WTC11 (cell line): ENCODE results near the gene C10orf90. TPM values are rescaled to one million over a fixed set of nuclear protein-coding genes. Genes with fewer than 3 reads are reported as not detected.

Experiments used
- ATAC-seq: fragments of 200-7000 bp; cut with Tn5 transposase; 2 replicates; pipeline ENCODE4 v1.10.0; 2021; ENCODE audit warnings: mild to moderate bottlenecking, moderate library complexity
- CTCF ChIA-PET: fragments of 300-600 bp; sonication (Branson Sonifier 250); formaldehyde crosslinking; loops from one replicate; lab custom pipeline; 2021; ENCODE audit warnings: antibody characterized with exemption; lab: Charles Lee
- POLR2A ChIA-PET: fragments of 350-600 bp; sonication (Branson Sonifier 250); formaldehyde crosslinking; loops from one replicate; lab custom pipeline; 2021; ENCODE audit warnings: antibody characterized with exemption; lab: Charles Lee
- DNase-seq: peaks from one replicate; pipeline ENCODE4 v3.0.0; 2021; ENCODE audit warnings: low spot score
- H3K27ac Mint-ChIP-seq: 2 replicates; pipeline ENCODE4 v1.8.0; 2021; ENCODE audit warnings: mixed read lengths
- H3K27me3 Mint-ChIP-seq: 2 replicates; pipeline ENCODE4 v1.8.0; 2021; ENCODE audit warnings: low read depth, mild to moderate bottlenecking, moderate library complexity, mixed read lengths
- H3K36me3 Mint-ChIP-seq: 2 replicates; pipeline ENCODE4 v1.8.0; 2021; ENCODE audit warnings: mixed read lengths
- H3K4me1 Mint-ChIP-seq: 2 replicates; pipeline ENCODE4 v1.8.0; 2022; ENCODE audit warnings: mixed read lengths
- H3K4me3 Mint-ChIP-seq: 2 replicates; pipeline ENCODE4 v1.8.0; 2021; ENCODE audit warnings: mild to moderate bottlenecking, moderate library complexity, mixed read lengths
- H3K9me3 Mint-ChIP-seq: 2 replicates; pipeline ENCODE4 v1.8.0; 2021; ENCODE audit warnings: mixed read lengths
- EMX1 ChIP-seq: fragments of 250-450 bp; sonication (Bioruptor Pico); IDR thresholded peaks from 2 replicates; pipeline ENCODE4 v1.8.0; 2021; ENCODE audit warnings: mild to moderate bottlenecking
- FOXP1 ChIP-seq: sonication (generic); formaldehyde crosslinking; IDR thresholded peaks from 2 replicates; pipeline ENCODE4 v1.8.0; 2022; ENCODE audit warnings: missing genetic modification reagents, mild to moderate bottlenecking, moderate library complexity, borderline replicate concordance
- KAT7 ChIP-seq: sonication (generic); formaldehyde crosslinking; IDR thresholded peaks from 2 replicates; pipeline ENCODE4 v1.8.1; 2023; ENCODE audit warnings: missing genetic modification reagents, mild to moderate bottlenecking, borderline replicate concordance
- OVOL2 ChIP-seq: fragments of 250-450 bp; sonication (Bioruptor Pico); IDR thresholded peaks from 2 replicates; pipeline ENCODE4 v1.9.0; 2021; ENCODE audit warnings: mild to moderate bottlenecking, borderline replicate concordance
- TEAD1 ChIP-seq: sonication (generic); formaldehyde crosslinking; IDR thresholded peaks from 2 replicates; pipeline ENCODE4 v1.8.0; 2022; ENCODE audit warnings: mild to moderate bottlenecking, missing genetic modification reagents
- ZNF121 ChIP-seq: sonication (generic); formaldehyde crosslinking; IDR thresholded peaks from 2 replicates; pipeline ENCODE4 v1.8.0; 2023; ENCODE audit warnings: missing genetic modification reagents
- ZNF138 ChIP-seq: sonication (generic); formaldehyde crosslinking; conservative IDR thresholded peaks from 2 replicates; pipeline ENCODE4 v1.8.1; 2022; ENCODE audit warnings: mild to moderate bottlenecking, moderate library complexity, missing genetic modification reagents
- ZNF263 ChIP-seq: sonication (generic); formaldehyde crosslinking; IDR thresholded peaks from 2 replicates; pipeline ENCODE4 v1.8.1; 2022; ENCODE audit warnings: low read depth, mild to moderate bottlenecking, moderate library complexity, missing genetic modification reagents
- ZNF416 ChIP-seq: fragments of 250-450 bp; sonication (Bioruptor Pico); IDR thresholded peaks from 2 replicates; pipeline ENCODE4 v1.9.0; 2021; ENCODE audit warnings: mild to moderate bottlenecking, inconsistent platforms
- ZNF671 ChIP-seq: fragments of 250-450 bp; sonication (Bioruptor Pico); IDR thresholded peaks from 2 replicates; pipeline ENCODE4 v1.8.0; 2021; ENCODE audit warnings: mild to moderate bottlenecking
- total RNA-seq: library from RNA; stranded (reverse); gene quantifications from 3 replicates; pipeline ENCODE4 v1.2.3, GENCODE V29; 2021
- TF ChIP-seq, protein P1 (sequence below): sonication (generic); formaldehyde crosslinking; IDR thresholded peaks from 2 replicates; pipeline ENCODE4 v1.8.1; 2022; ENCODE audit warnings: low read depth, missing genetic modification reagents, borderline replicate concordance
- TF ChIP-seq, protein P2 (sequence below): sonication (generic); formaldehyde crosslinking; IDR thresholded peaks from 2 replicates; pipeline ENCODE4 v1.8.0; 2023; ENCODE audit warnings: missing genetic modification reagents
- TF ChIP-seq, protein P3 (sequence below): fragments of 250-450 bp; sonication (Bioruptor Pico); IDR thresholded peaks from 2 replicates; pipeline ENCODE4 v1.8.0; 2021; ENCODE audit warnings: mild to moderate bottlenecking
- TF ChIP-seq, protein P4 (sequence below): fragments of 250-450 bp; sonication (Bioruptor Pico); IDR thresholded peaks from 2 replicates; pipeline ENCODE4 v2.1.2; 2022; ENCODE audit warnings: mild to moderate bottlenecking, moderate library complexity
- TF ChIP-seq, protein P5 (sequence below): sonication (generic); formaldehyde crosslinking; IDR thresholded peaks from 2 replicates; pipeline ENCODE4 v1.8.1; 2023; ENCODE audit warnings: mild to moderate bottlenecking, moderate library complexity, missing genetic modification reagents

C10orf90 gene
- total RNA-seq, 1 experiment from 2014 or later: 0.85 TPM

GRCh38 chr10:126527645-126528314, 142.7 kb downstream of the C10orf90 start (continued):
- TF ChIP-seq, protein P1, sequence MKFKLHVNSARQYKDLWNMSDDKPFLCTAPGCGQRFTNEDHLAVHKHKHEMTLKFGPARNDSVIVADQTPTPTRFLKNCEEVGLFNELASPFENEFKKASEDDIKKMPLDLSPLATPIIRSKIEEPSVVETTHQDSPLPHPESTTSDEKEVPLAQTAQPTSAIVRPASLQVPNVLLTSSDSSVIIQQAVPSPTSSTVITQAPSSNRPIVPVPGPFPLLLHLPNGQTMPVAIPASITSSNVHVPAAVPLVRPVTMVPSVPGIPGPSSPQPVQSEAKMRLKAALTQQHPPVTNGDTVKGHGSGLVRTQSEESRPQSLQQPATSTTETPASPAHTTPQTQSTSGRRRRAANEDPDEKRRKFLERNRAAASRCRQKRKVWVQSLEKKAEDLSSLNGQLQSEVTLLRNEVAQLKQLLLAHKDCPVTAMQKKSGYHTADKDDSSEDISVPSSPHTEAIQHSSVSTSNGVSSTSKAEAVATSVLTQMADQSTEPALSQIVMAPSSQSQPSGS (CRISPR knock-in tag): no peak
- TF ChIP-seq OVOL2: no peak
- no peak for TF ChIP-seq KAT7 (CRISPR knock-in tag)
- no peak for TF ChIP-seq FOXP1 (CRISPR knock-in tag)
- no peak for TF ChIP-seq ZNF121 (CRISPR knock-in tag)
- no peak for TF ChIP-seq ZNF416 (CRISPR knock-in tag)
- TF ChIP-seq, all 79 proteins: peak for 0

- H3K27me3 Mint-ChIP-seq: no peaks in the 10 kb centered on the region
- peaks cover 10% of the 10 kb centered on the region for H3K4me1 Mint-ChIP-seq
- H3K4me3 Mint-ChIP-seq: no peak overlapping the region
- H3K27ac Mint-ChIP-seq: no peak overlapping the region
- ChIA-PET CTCF (interaction anchor here (1.0 kb wide), 1 partner anchor 74 kb away, joined by 3 read pairs; no protein-coding TSS in a partner anchor), POLR2A (no interaction called here)
- TF ChIP-seq, protein P2, sequence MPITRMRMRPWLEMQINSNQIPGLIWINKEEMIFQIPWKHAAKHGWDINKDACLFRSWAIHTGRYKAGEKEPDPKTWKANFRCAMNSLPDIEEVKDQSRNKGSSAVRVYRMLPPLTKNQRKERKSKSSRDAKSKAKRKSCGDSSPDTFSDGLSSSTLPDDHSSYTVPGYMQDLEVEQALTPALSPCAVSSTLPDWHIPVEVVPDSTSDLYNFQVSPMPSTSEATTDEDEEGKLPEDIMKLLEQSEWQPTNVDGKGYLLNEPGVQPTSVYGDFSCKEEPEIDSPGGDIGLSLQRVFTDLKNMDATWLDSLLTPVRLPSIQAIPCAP (CRISPR knock-in tag): no peak
- TF ChIP-seq, protein P3, sequence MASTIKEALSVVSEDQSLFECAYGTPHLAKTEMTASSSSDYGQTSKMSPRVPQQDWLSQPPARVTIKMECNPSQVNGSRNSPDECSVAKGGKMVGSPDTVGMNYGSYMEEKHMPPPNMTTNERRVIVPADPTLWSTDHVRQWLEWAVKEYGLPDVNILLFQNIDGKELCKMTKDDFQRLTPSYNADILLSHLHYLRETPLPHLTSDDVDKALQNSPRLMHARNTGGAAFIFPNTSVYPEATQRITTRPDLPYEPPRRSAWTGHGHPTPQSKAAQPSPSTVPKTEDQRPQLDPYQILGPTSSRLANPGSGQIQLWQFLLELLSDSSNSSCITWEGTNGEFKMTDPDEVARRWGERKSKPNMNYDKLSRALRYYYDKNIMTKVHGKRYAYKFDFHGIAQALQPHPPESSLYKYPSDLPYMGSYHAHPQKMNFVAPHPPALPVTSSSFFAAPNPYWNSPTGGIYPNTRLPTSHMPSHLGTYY (CRISPR knock-in tag): no peak
- TF ChIP-seq ZNF671 (CRISPR knock-in tag) (no peak), ZNF138 (CRISPR knock-in tag) (no peak), TEAD1 (no peak), EMX1 (CRISPR knock-in tag) (no peak), ZNF263 (CRISPR knock-in tag) (no peak)
- TF ChIP-seq, protein P4, sequence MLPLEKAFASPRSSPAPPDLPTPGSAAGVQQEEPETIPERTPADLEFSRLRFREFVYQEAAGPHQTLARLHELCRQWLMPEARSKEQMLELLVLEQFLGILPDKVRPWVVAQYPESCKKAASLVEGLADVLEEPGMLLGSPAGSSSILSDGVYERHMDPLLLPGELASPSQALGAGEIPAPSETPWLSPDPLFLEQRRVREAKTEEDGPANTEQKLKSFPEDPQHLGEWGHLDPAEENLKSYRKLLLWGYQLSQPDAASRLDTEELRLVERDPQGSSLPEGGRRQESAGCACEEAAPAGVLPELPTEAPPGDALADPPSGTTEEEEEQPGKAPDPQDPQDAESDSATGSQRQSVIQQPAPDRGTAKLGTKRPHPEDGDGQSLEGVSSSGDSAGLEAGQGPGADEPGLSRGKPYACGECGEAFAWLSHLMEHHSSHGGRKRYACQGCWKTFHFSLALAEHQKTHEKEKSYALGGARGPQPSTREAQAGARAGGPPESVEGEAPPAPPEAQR (CRISPR knock-in tag): no peak
- TF ChIP-seq, protein P1 (CRISPR knock-in tag): no peak
- TF ChIP-seq, protein P5, sequence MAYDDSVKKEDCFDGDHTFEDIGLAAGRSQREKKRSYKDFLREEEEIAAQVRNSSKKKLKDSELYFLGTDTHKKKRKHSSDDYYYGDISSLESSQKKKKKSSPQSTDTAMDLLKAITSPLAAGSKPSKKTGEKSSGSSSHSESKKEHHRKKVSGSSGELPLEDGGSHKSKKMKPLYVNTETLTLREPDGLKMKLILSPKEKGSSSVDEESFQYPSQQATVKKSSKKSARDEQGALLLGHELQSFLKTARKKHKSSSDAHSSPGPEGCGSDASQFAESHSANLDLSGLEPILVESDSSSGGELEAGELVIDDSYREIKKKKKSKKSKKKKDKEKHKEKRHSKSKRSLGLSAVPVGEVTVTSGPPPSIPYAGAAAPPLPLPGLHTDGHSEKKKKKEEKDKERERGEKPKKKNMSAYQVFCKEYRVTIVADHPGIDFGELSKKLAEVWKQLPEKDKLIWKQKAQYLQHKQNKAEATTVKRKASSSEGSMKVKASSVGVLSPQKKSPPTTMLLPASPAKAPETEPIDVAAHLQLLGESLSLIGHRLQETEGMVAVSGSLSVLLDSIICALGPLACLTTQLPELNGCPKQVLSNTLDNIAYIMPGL (CRISPR knock-in tag): no peak
- no peaks in the 10 kb centered on the region for H3K36me3 Mint-ChIP-seq
- no peak for ATAC-seq
- peaks cover 5% of the 10 kb centered on the region; the same call in 1 of the 2 replicates for H3K9me3 Mint-ChIP-seq
- no peak for DNase-seq
Observed at GRCh38 chr10:126525326-126525725, 145.2 kb downstream of the C10orf90 start.
